ES-I3 (cell line): ENCODE results near the gene CKAP5.

Experiments used
- H3K36me3 ChIP-seq: 2 replicates; pipeline ENCODE4 v1.6.1; 2013; ENCODE audit warnings: mild to moderate bottlenecking, low read length, control low read depth, moderate library complexity; ENCODE audit not compliant: insufficient read depth
- H3K4me1 ChIP-seq: 2 replicates; pipeline ENCODE4 v1.6.1; 2013; ENCODE audit warnings: mild to moderate bottlenecking, control low read depth, low read length; ENCODE audit not compliant: insufficient read depth
- H3K9ac ChIP-seq: 2 replicates; pipeline ENCODE4 v1.6.1; 2013; ENCODE audit warnings: low read depth, mild to moderate bottlenecking, low read length, moderate library complexity
- H3K9me3 ChIP-seq: 2 replicates; pipeline ENCODE4 v1.6.1; 2013; ENCODE audit warnings: mild to moderate bottlenecking, low read length, moderate library complexity; ENCODE audit not compliant: control insufficient read depth, insufficient read depth

Gene CKAP5

DNA sequence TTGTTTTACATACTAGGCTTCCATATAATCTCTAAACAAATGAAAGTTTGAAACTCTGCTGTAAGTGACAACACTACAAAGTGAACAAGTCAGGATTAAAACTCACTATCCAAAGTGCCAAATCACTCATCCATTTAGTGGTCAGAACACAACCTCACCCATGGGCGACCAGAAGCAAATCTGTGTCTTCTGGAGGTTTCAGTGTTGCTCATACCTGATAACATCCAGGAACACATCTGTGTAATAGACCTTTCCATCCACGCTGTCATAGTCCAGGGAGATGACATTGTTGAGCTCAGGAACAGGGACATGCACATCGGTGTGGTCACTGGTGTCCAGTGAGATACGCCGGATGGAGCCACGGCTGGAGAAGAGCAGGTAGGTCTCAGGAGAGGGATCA lies 28.5 kb upstream of the CKAP5 start:
- H3K9me3 ChIP-seq: no peaks in the 10 kb centered on the region
- H3K4me1 ChIP-seq: no peaks in the 10 kb centered on the region
- H3K36me3 ChIP-seq: peaks cover 13% of the 10 kb centered on the region
- no peak overlapping the region for H3K9ac ChIP-seq

DNA sequence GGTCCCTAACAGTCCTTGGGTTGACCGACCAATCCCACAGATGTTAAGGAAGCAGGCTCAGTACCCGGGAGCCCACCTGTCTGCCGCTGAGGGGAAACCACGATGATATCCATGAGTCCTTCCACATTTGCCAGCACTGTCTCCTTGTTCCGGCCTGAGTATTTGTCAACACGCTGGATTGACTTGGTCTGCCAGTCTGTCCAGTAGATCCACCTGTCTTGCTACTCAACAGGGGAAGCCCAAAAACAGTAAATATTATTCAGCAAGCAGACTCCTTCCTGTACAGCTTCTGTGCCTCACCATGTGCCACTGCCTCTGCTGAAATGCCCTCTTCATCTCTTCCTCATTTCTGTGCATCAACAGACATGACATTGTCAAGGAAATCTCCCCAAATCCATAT lies 22.8 kb upstream of the CKAP5 start:
- no peak overlapping the region for H3K9ac ChIP-seq
- H3K36me3 ChIP-seq: peaks cover 17% of the 10 kb centered on the region
- no peaks in the 10 kb centered on the region for H3K9me3 ChIP-seq
- H3K4me1 ChIP-seq: no peaks in the 10 kb centered on the region

DNA sequence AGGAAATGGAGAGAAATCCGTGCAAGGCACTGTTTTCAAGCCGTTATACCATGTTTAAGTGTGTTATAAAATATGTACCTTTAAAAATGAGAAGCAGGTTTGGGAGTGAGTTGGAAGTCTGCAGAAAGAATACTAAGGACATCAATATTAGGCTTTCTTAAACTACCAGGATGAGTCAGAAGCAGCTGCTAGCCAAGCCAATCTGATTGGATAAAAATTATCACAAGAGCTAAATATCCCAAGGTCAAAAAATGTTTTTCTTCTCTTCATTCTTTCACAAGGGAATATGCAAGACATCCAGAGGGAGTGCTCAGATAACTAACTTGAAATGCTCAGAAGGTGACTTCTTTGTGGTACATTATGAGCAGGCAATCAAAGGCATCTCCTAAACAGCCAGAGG lies 19.3 kb upstream of the CKAP5 start:
- Histone ChIP-seq H3K9ac (no peak overlapping the region), H3K36me3 (peaks cover 18% of the 10 kb centered on the region; the same call in 1 of the 2 replicates), H3K9me3 (no peaks in the 10 kb centered on the region; the same call in 1 of the 2 replicates), H3K4me1 (no peaks in the 10 kb centered on the region)

DNA sequence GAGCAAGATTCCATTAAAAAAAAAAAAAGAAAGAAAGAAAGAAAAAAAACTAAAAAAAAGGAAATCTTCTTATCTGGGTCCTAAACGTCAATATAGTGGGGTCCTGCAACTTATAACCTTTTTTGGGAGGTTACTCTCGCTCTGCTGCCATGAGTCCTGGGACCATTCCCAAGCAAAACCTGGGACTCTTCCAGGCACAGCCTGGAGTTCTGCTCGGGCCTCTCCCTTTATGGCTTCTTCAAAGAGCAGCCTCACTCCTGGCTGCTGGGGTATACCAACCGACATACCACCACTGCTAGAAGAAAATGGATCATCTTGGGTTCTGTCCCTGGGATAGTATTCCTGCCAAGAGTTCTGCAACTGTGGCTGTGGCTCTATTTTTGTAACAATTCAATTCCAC lies 14.1 kb upstream of the CKAP5 start:
- H3K4me1 ChIP-seq: no peaks in the 10 kb centered on the region
- peaks cover 24% of the 10 kb centered on the region; the same call in 1 of the 2 replicates for H3K36me3 ChIP-seq
- no peaks in the 10 kb centered on the region; the same call in 1 of the 2 replicates for H3K9me3 ChIP-seq
- H3K9ac ChIP-seq: no peak overlapping the region

DNA sequence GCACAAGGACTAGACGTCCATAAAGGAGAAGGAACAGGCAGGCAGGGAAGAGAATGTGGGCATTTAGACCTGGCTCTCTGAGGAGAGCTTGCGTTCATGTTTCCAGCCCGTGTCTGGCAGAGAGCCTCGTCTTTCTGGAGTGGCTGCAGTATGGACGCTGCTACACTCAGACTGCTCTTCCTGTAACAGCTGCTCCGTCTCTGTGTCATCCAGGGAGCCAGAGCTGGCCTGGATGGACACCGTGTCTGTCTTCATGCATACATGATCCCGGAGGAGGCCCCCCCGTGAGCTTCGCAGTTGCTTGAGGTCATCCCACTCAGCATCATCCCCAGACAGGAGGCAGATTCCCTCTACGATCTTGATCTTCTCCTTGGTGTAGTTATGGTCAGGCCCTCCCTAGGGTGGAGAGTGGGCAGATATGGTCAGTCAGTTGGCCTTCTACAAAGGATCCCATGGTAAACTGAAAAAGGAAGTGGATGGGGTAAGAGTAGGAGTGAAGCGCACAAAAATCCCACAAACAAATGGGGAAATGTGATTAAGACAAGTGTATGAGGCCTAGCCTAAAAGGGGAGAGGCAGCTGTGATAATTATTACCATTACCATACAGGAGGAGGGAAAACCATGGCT lies 13.0 kb upstream of the CKAP5 start:
- no peak overlapping the region for H3K9ac ChIP-seq
- H3K36me3 ChIP-seq: peaks cover 20% of the 10 kb centered on the region; the same call in 1 of the 2 replicates
- H3K9me3 ChIP-seq: no peaks in the 10 kb centered on the region; the same call in 1 of the 2 replicates
- H3K4me1 ChIP-seq: no peaks in the 10 kb centered on the region

DNA sequence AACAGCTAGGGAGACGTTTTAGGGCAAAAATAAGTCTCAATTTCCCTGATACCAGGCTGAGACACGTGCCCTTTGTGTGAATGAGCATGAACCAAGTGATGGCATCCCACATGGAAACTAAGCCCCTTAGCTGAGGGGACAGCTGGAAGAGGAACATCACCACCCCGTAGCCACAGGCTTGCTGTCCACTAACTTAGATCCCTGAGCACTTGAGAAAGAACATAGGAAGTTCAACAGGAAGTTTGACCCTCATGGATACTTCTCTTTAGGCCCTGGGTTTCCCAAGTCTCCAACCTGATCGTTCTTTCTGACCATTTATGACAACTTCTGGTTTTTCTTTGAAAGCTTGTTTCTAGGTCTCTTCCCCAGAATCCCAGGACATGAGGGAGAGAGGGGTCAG lies 11.6 kb upstream of the CKAP5 start:
- H3K4me1 ChIP-seq: no peaks in the 10 kb centered on the region
- H3K36me3 ChIP-seq: peaks cover 15% of the 10 kb centered on the region; the same call in 1 of the 2 replicates
- H3K9me3 ChIP-seq: no peaks in the 10 kb centered on the region; the same call in 1 of the 2 replicates
- no peak overlapping the region for H3K9ac ChIP-seq

DNA sequence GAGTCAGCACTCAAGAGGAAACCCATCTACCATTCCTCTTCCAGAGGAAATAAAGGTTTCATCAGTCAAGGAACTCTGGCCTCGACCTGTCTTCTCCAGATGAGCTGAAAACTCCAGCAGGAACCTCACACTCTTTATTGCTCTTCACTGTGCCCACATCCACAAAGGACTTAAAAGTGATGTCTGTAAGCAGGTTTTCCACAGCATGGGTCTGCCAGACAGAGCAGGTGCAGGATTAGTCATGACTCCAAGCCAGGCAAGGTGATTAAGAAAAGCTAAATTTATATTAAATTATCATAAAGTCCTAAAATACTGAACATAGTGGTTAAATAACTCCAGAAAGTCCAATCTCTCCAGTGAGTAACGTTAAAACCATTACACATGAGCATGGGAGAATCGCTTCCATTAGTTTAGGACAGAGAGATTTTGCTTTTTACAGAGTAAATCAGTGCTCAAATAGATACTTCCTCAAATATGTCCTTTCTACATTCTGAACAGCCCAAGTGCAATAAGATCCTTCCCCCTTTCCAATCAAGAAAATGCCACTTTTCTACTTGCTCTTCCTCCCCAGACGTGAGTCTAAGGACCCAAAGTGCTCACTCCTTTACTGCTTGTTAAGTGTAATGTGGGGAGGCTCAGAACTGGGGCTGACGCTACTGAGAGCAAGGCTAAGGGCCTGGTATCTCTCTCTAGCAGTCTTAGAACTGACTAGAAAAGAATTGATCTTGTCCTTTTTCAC lies 10.7 kb upstream of the CKAP5 start:
- H3K36me3 ChIP-seq: peaks cover 13% of the 10 kb centered on the region; the same call in 1 of the 2 replicates
- H3K9ac ChIP-seq: no peak overlapping the region
- H3K9me3 ChIP-seq: no peaks in the 10 kb centered on the region; the same call in 1 of the 2 replicates
- 0 out of 2 replicates have a peak, but pooled peaks cover under 1% of the 10 kb centered on the region for H3K4me1 ChIP-seq

DNA sequence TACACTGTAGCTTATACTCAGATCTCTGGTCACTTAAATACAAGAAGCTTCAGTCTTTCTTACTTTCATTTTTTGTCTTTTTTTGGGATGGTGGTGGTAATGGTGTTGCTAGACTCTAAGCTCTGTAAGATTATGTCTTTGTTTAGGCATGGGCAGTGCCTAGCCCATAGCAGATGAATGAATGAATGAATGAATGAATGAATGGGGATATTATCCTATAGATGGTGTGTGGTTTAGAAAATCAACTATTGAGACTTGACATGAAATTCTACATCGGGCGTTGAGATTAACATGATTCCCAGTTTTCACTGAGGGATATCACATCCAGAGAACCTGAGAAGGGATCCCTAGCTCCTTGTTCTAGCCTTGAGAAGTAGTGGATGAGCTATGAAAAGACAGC lies 9.8 kb upstream of the CKAP5 start:
- no peaks in the 10 kb centered on the region; the same call in 1 of the 2 replicates for H3K9me3 ChIP-seq

DNA sequence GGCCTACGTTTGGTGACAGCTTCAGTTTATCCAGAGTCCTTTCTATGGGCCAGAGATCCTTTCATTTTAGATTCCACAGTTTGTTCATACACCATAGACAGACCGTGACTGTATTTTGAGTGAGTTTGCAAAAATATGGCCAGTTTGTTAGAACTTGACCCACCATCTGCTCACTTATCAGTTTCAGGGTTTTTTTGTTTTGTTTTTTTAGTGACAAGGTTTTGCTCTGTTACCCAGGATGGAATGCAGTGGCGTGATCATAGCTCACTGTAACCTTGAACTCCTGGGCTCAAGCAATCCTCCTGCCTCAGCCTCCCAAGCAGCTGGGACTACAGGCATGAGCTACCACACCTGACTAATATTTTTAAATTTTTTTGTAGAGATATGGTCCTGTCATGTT lies 9.1 kb upstream of the CKAP5 start:
- peaks cover 9% of the 10 kb centered on the region; the same call in 1 of the 2 replicates for H3K36me3 ChIP-seq
- peaks cover 10% of the 10 kb centered on the region for H3K4me1 ChIP-seq
- no peaks in the 10 kb centered on the region; the same call in 1 of the 2 replicates for H3K9me3 ChIP-seq
- no peak overlapping the region for H3K9ac ChIP-seq

More for the DNA sequence above, 9.8 kb upstream of the CKAP5 start:
- H3K4me1 ChIP-seq: peaks cover 7% of the 10 kb centered on the region
- H3K9ac ChIP-seq: no peak overlapping the region
- H3K36me3 ChIP-seq: peaks cover 12% of the 10 kb centered on the region; the same call in 1 of the 2 replicates

DNA sequence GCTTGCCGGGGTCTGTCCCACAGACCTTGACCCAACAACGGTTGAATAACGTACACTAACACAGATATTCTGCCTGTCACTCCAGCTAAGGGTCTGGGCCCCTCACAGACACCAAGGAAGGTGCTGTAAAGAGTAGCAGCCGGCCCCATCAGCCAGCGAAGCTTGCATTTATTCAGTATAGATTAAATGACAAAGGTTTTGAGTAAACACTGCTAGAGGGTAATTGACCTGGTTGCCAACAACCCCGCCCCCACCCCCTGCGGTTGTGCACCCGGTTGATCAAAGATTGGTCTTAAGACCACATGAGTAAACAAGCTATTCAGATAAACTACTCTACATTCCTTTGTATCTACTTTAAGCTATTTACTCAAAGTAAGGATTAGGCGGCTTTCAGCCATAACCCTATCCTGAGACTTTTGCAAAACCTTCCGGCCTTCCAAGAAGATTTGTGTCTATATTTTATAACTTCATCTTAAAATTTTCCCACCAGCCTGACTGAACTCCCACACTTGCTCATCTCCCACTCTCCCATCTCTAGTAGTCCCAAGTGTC lies 4.8 kb upstream of the CKAP5 start:
- 0 out of 2 replicates have a peak overlapping the region, but pooled peaks have one; percentile 12 for H3K9ac ChIP-seq

DNA sequence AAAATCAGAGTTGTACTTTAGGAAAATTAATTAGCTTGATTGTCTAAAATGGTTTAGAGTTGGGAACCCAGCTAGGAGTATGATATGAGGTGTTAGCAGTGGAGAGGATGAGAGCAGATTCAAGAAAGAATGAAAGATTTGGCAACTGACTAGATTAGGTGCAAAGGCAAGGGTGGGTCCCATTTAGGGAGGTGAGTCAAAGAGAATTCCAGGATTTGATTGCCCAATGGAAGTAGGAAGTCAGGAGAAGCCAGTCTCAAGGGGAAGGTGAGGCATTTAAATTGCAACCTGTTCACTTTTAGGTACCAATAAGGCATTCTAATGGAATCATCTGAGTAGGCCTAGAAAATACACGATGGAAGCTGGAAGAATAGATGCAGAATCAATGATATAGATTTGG lies 3.6 kb upstream of the CKAP5 start:
- Histone ChIP-seq H3K9me3 (no peaks in the 10 kb centered on the region; the same call in 1 of the 2 replicates), H3K9ac (no peak overlapping the region), H3K4me1 (peaks cover 16% of the 10 kb centered on the region), H3K36me3 (no peaks in the 10 kb centered on the region)

More for the DNA sequence above, 4.8 kb upstream of the CKAP5 start:
- no peaks in the 10 kb centered on the region; the same call in 1 of the 2 replicates for H3K9me3 ChIP-seq
- peaks cover 16% of the 10 kb centered on the region for H3K4me1 ChIP-seq
- 0 out of 2 replicates have a peak, but pooled peaks cover 1% of the 10 kb centered on the region for H3K36me3 ChIP-seq

DNA sequence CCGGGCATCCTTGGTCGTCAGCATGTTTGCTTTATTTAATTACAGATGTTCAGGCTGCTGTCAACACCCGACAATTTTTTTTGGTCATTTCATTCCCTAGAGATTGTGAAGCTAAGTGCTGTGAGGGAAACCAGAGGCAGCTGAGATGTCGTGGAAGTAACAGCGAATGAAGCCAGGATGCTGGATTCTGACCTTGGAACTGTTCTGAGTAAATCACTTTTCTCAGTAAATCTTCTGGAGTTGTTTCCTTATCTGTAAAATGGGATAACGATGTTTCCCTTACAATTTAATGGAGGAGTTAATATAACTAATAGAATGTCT lies 390 bp upstream of the CKAP5 start:
- no peaks in the 10 kb centered on the region for H3K36me3 ChIP-seq
- H3K4me1 ChIP-seq: peaks cover 13% of the 10 kb centered on the region
- peak overlapping the region; percentile 92 for H3K9ac ChIP-seq
- H3K9me3 ChIP-seq: no peaks in the 10 kb centered on the region; the same call in 1 of the 2 replicates

DNA sequence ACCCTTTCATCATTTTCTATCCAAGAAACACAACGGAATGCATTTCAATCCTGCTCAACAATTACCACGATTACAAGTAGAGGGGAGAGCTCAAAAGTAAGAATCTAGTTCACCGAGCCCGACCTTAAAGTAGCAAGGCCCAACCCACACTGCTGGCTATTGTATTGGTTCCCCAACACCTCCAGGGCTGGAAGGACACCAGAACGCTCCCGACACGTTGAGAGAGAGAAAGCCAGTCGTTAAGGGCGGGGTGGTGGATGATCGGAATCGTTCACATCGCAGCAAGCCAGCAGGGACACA lies 690 bp downstream of the CKAP5 start:
- peaks cover 6% of the 10 kb centered on the region; the same call in 1 of the 2 replicates for H3K4me1 ChIP-seq
- no peaks in the 10 kb centered on the region for H3K9me3 ChIP-seq
- peak overlapping the region; percentile 92 for H3K9ac ChIP-seq
- H3K36me3 ChIP-seq: no peaks in the 10 kb centered on the region

DNA sequence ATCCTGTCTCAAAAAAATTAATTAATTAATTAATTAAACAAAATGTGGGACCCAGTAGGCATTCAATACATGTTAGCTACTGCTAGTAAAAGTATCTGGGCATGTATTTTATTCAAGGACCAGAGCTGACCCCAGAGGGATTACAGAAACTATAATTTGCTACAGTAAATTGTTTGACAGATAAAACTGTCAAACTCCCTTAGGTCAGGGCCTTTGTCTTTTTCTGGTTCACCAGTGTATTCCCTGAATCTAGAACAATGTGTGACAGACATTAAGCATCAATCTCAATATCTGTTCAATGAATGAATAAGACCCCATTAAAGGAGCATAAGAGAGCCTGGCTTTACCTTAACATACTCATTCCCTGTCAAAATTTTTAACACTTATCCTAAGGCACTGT lies 6.0 kb downstream of the CKAP5 start:
- peaks cover 17% of the 10 kb centered on the region for H3K4me1 ChIP-seq
- H3K36me3 ChIP-seq: no peaks in the 10 kb centered on the region
- no peak overlapping the region for H3K9ac ChIP-seq
- H3K9me3 ChIP-seq: no peaks in the 10 kb centered on the region

DNA sequence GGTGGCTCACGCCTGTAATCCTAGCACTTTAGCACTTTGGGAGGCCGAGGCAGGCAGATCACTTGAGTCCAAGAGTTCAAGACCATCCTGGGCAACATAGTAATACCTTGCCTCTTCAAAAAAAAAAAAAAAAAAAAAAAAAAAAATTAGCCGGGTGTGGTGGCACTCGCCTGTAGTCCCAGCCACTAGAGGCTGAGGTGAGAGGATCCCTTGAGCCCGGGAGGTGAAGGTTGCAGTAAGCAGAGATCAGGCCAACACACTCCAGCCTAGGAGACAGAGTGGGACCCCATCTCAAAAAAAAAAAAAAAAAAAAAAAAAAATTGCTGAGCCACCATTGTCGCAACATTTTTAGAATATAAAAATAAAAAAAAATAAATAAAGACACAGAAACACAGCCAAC lies 7.6 kb downstream of the CKAP5 start:
- H3K36me3 ChIP-seq: no peaks in the 10 kb centered on the region
- H3K9me3 ChIP-seq: no peaks in the 10 kb centered on the region
- no peak overlapping the region for H3K9ac ChIP-seq
- H3K4me1 ChIP-seq: peaks cover 17% of the 10 kb centered on the region
